ENCODE measurements around the gene HCLS1.
"Not testable (repeated sequence)": the region's sequence is repeated elsewhere in the genome, so short reads cannot be mapped to it uniquely, and the experiment has no call there.

HCLS1 gene

DNA sequence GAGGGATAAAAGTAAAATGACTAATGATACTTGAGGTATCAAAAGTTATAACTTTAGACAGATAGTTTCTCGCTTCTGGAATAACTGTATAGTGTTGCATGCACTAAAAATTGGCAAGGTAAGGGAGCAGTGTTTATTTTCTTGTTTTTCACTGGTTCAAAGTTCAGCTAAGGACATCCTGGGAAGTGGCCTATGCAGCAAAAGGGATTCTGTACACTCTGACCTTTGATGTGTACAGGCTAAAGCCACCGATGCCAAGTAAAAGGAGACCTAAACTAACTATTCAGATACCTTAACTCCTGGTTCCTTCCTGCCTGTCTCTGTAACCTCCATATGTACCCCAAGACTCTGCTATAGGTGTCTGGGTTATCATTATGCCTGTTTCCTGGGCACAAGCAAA lies 65.9 kb downstream of the HCLS1 start:
- H3K9me3 ChIP-seq (ENCODE audit: control insufficient read depth, insufficient read depth, low read depth, low read length): no peaks in the 10 kb centered on the region
- H3K9ac ChIP-seq (ENCODE audit: low read length): no peak overlapping the region
- H3K27ac ChIP-seq (ENCODE audit: low read depth, low read length): no peak overlapping the region
- no peaks in the 10 kb centered on the region for H3K36me3 ChIP-seq (ENCODE audit: control insufficient read depth, insufficient read depth, low read length)
- H3K4me1 ChIP-seq (ENCODE audit: control insufficient read depth, insufficient read depth, low read length): peaks cover 18% of the 10 kb centered on the region
- H3K4me3 ChIP-seq (ENCODE audit: low read depth, low read length): no peak overlapping the region
- no peaks in the 10 kb centered on the region for H3K27me3 ChIP-seq (ENCODE audit: control insufficient read depth, insufficient read depth, low read length)

DNA sequence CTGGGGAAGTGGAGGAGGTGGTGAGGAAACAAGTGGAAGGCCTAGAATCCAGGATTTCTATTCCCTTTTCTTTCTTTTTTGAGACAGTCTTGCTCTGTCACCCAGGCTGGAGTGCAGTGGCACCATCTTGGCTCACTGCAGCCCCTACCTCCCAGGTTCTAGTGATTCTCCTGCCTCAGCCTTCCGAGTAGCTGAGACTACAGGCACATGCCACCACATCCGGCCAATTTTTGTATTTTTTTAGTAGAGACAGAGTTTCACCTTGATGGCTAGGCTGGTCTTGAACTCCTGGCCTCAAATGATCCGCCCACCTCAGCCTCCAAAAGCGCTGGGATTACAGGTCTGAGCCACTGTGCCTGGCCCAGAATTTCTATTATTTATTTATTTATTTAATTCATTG lies 66.9 kb downstream of the HCLS1 start:
- not testable (repeated sequence) for H3K9me3 ChIP-seq (ENCODE audit: control insufficient read depth, insufficient read depth, low read depth, low read length)
- Histone ChIP-seq H3K27ac (ENCODE audit: low read depth, low read length) (peak overlapping the region; percentile 50), H3K9ac (ENCODE audit: low read length) (peak overlapping the region; percentile 48)

DNA sequence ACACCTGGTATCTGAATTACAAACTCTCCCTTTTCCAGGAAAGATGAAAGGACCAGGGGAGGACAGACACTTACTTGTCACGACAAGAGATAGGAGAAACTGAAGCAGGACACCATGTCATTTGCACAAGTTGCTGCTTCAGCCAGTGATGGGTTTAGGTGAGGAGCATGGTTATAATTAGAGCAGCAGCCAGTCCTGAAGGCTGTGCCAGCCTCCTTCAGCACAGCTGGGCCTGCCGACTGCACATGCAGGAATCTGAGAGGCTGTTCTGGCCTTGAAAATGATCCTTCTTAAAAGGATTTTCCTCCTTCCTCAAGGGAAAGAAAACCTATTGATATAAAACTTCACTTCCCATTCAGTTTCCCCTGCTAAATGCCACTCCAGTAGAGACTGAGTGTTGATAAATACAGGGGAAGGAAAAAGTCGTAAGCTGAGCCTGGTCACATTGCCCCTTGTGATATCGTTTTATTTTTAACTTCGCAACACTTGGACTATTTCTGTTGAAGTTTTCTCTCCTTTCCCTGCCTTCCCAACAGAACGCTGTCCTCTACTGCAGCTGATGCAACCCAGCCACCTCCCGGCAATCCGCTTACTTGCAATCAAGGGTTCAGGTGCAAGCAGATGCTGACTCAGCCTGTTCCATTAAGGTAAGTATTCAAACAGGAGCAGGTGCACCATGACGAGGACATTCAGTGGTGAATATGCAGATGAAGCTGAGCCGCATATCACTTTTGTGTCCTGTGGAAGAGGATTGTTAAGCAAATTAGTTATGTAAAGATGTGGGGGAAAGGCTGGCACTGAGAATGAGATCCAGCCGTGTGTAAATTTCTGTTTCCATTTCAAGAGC lies 67.6 kb downstream of the HCLS1 start, which contains the start of gene FBXO40:
Gene FBXO40 (plus strand): TSS at position 524 of the 847 bp plus-strand sequence. CDS start 27,197 bp downstream, outside the sequence.
- peaks cover 18% of the 10 kb centered on the region for H3K4me1 ChIP-seq (ENCODE audit: control insufficient read depth, insufficient read depth, low read length)
- H3K4me3 ChIP-seq (ENCODE audit: low read depth, low read length): peak within 1 kb of the TSS; percentile 12; the same call in 1 of the 2 replicates
- no peaks in the 10 kb centered on the region for H3K36me3 ChIP-seq (ENCODE audit: control insufficient read depth, insufficient read depth, low read length)
- no peaks in the 10 kb centered on the region for H3K27me3 ChIP-seq (ENCODE audit: control insufficient read depth, insufficient read depth, low read length)
- peak within 1 kb of the TSS; percentile 83 for H3K9ac ChIP-seq (ENCODE audit: low read length)
- H3K9me3 ChIP-seq (ENCODE audit: control insufficient read depth, insufficient read depth, low read depth, low read length): no peaks in the 10 kb centered on the region
- H3K27ac ChIP-seq (ENCODE audit: low read depth, low read length): peak within 1 kb of the TSS; percentile 86

More for the DNA sequence above, 66.9 kb downstream of the HCLS1 start:
- H3K4me1 ChIP-seq (ENCODE audit: control insufficient read depth, insufficient read depth, low read length): peaks cover 18% of the 10 kb centered on the region
- H3K4me3 ChIP-seq (ENCODE audit: low read depth, low read length): peak overlapping the region; percentile 11; the same call in 1 of the 2 replicates
- H3K36me3 ChIP-seq (ENCODE audit: control insufficient read depth, insufficient read depth, low read length); H3K27me3 ChIP-seq (ENCODE audit: control insufficient read depth, insufficient read depth, low read length): not testable (repeated sequence)

- Histone ChIP-seq H3K4me3 (ENCODE audit: low read depth, low read length) (no peak overlapping the region), H3K27me3 (ENCODE audit: control insufficient read depth, insufficient read depth, low read length) (no peaks in the 10 kb centered on the region), H3K9ac (ENCODE audit: low read length) (no peak overlapping the region), H3K9me3 (ENCODE audit: control insufficient read depth, insufficient read depth, low read depth, low read length) (no peaks in the 10 kb centered on the region), H3K36me3 (ENCODE audit: control insufficient read depth, insufficient read depth, low read length) (no peaks in the 10 kb centered on the region), H3K27ac (ENCODE audit: low read depth, low read length) (no peak overlapping the region), H3K4me1 (ENCODE audit: control insufficient read depth, insufficient read depth, low read length) (no peaks in the 10 kb centered on the region)
Observed at GRCh38 chr3:121584418-121584817, 76.3 kb downstream of the HCLS1 start.

GRCh38 chr3:121581691-121582090 lies 79.0 kb downstream of the HCLS1 start:
- Histone ChIP-seq H3K4me1 (ENCODE audit: control insufficient read depth, insufficient read depth, low read length) (no peaks in the 10 kb centered on the region), H3K27me3 (ENCODE audit: control insufficient read depth, insufficient read depth, low read length) (no peaks in the 10 kb centered on the region), H3K9ac (ENCODE audit: low read length) (no peak overlapping the region), H3K36me3 (ENCODE audit: control insufficient read depth, insufficient read depth, low read length) (no peaks in the 10 kb centered on the region), H3K4me3 (ENCODE audit: low read depth, low read length) (no peak overlapping the region), H3K27ac (ENCODE audit: low read depth, low read length) (no peak overlapping the region), H3K9me3 (ENCODE audit: control insufficient read depth, insufficient read depth, low read depth, low read length) (no peaks in the 10 kb centered on the region)

Measured in HUES6 (cell line).